ENCODE measurements around the gene THBD. TPM values are rescaled to one million over a fixed set of nuclear protein-coding genes. Genes with fewer than 3 reads are reported as not detected.

The THBD gene
- total RNA-seq, 1 experiment from 2014 or later, result 3.1 TPM

- no peaks in the 10 kb centered on the region for H3K9me2 ChIP-seq (replicated peaks; ENCODE audit: low read length)
- no peak overlapping the region for H3K4me2 ChIP-seq (ENCODE audit: low read length)
- DNase-seq (no peak), ATAC-seq (no peak)
- no peaks in the 10 kb centered on the region for H4K20me1 ChIP-seq (ENCODE audit: low read length)
- H3K9ac ChIP-seq (ENCODE audit: low read length), result no peak overlapping the region
- CTCF ChIA-PET, result no interaction called here
- intact Hi-C loops (cut with micrococcal nuclease), result no loop called here
- no peak overlapping the region for H3K4me3 ChIP-seq (ENCODE audit: low read length)
- H3K79me2 ChIP-seq (ENCODE audit: low read length), result no peaks in the 10 kb centered on the region
- H3K27ac ChIP-seq (ENCODE audit: low read length), result no peak overlapping the region
- no peaks in the 10 kb centered on the region for H3F3A ChIP-seq (ENCODE audit: low read length, unreplicated experiment)
- 0 out of 2 replicates have a peak, but pooled peaks cover 12% of the 10 kb centered on the region for H3K4me1 ChIP-seq (ENCODE audit: insufficient read depth, low read length)
- no peak overlapping the region for H2AFZ ChIP-seq (ENCODE audit: low read length)
- no TSS peak for BruUV-seq (replicated peaks)
- no peaks in the 10 kb centered on the region for H3K9me3 ChIP-seq (ENCODE audit: low read length)
- H3K36me3 ChIP-seq (ENCODE audit: low read depth, low read length), result no peaks in the 10 kb centered on the region
- POLR2A ChIA-PET (ENCODE audit: unreplicated experiment), result no interaction called here
- TF ChIP-seq EZH2 (IDR thresholded peaks at IDR 0.05; ENCODE audit: low read length, unreplicated experiment), result no peak
- TF ChIP-seq CTCF (conservative IDR thresholded peaks at IDR 0.05; ENCODE audit: low read depth, low read length), result no peak
- no peak for TF ChIP-seq EZH2phosphoT487 (IDR thresholded peaks at IDR 0.05; ENCODE audit: borderline replicate concordance, low read length)
- H3K27me3 ChIP-seq (ENCODE audit: low read length), result 0 out of 2 replicates have a peak, but pooled peaks cover 2% of the 10 kb centered on the region
Observed at GRCh38 chr20:23023621-23024177, 25.8 kb downstream of the THBD start.

- H4K20me1 ChIP-seq (ENCODE audit: low read length), result no peaks in the 10 kb centered on the region
- no peaks in the 10 kb centered on the region for H3F3A ChIP-seq (ENCODE audit: low read length, unreplicated experiment)
- no peak overlapping the region for H3K4me2 ChIP-seq (ENCODE audit: low read length)
- no peaks in the 10 kb centered on the region for H3K79me2 ChIP-seq (ENCODE audit: low read length)
- ATAC-seq (no peak), DNase-seq (no peak)
- TF ChIP-seq EZH2 (IDR thresholded peaks at IDR 0.05; ENCODE audit: low read length, unreplicated experiment) (no peak), CTCF (conservative IDR thresholded peaks at IDR 0.05; ENCODE audit: low read depth, low read length) (no peak), EZH2phosphoT487 (IDR thresholded peaks at IDR 0.05; ENCODE audit: borderline replicate concordance, low read length) (no peak)
- H2AFZ ChIP-seq (ENCODE audit: low read length), result no peak overlapping the region
- ChIA-PET POLR2A (ENCODE audit: unreplicated experiment) (no interaction called here), CTCF (no interaction called here)
- H3K9me3 ChIP-seq (ENCODE audit: low read length), result no peaks in the 10 kb centered on the region
- 0 out of 2 replicates have a peak, but pooled peaks cover 12% of the 10 kb centered on the region for H3K4me1 ChIP-seq (ENCODE audit: insufficient read depth, low read length)
- 0 out of 2 replicates have a peak, but pooled peaks cover 2% of the 10 kb centered on the region for H3K27me3 ChIP-seq (ENCODE audit: low read length)
- H3K36me3 ChIP-seq (ENCODE audit: low read depth, low read length), result no peaks in the 10 kb centered on the region
- intact Hi-C loops (cut with micrococcal nuclease), result no loop called here
- BruUV-seq (replicated peaks), result no TSS peak
- no peak overlapping the region for H3K27ac ChIP-seq (ENCODE audit: low read length)
- H3K4me3 ChIP-seq (ENCODE audit: low read length), result no peak overlapping the region
- H3K9me2 ChIP-seq (replicated peaks; ENCODE audit: low read length), result no peaks in the 10 kb centered on the region
- no peak overlapping the region for H3K9ac ChIP-seq (ENCODE audit: low read length)
Observed at GRCh38 chr20:23022849-23023248, 26.6 kb downstream of the THBD start.

- Histone ChIP-seq H3K79me2 (ENCODE audit: low read length) (no peaks in the 10 kb centered on the region), H3K9me3 (ENCODE audit: low read length) (no peaks in the 10 kb centered on the region), H2AFZ (ENCODE audit: low read length) (no peak overlapping the region), H3K27me3 (ENCODE audit: low read length) (0 out of 2 replicates have a peak, but pooled peaks cover 2% of the 10 kb centered on the region), H3K4me3 (ENCODE audit: low read length) (no peak overlapping the region), H3F3A (ENCODE audit: low read length, unreplicated experiment) (no peaks in the 10 kb centered on the region), H4K20me1 (ENCODE audit: low read length) (no peaks in the 10 kb centered on the region), H3K9me2 (replicated peaks; ENCODE audit: low read length) (no peaks in the 10 kb centered on the region), H3K27ac (ENCODE audit: low read length) (no peak overlapping the region), H3K9ac (ENCODE audit: low read length) (no peak overlapping the region), H3K4me1 (ENCODE audit: insufficient read depth, low read length) (0 out of 2 replicates have a peak, but pooled peaks cover 9% of the 10 kb centered on the region), H3K4me2 (ENCODE audit: low read length) (no peak overlapping the region), H3K36me3 (ENCODE audit: low read depth, low read length) (no peaks in the 10 kb centered on the region)
- ATAC-seq (no peak), DNase-seq (no peak)
- TF ChIP-seq EZH2phosphoT487 (IDR thresholded peaks at IDR 0.05; ENCODE audit: borderline replicate concordance, low read length) (no peak), EZH2 (IDR thresholded peaks at IDR 0.05; ENCODE audit: low read length, unreplicated experiment) (no peak), CTCF (conservative IDR thresholded peaks at IDR 0.05; ENCODE audit: low read depth, low read length) (no peak)
- intact Hi-C loops (cut with micrococcal nuclease), result no loop called here
- no TSS peak for BruUV-seq (replicated peaks)
- POLR2A ChIA-PET (ENCODE audit: unreplicated experiment), result no interaction called here
- CTCF ChIA-PET, result no interaction called here
Observed at GRCh38 chr20:23021951-23022350, 27.5 kb downstream of the THBD start.
